Fibroblast of villous mesenchyme (primary cell): ENCODE results near the gene NR3C2. TPM values are rescaled to one million over a fixed set of nuclear protein-coding genes. Genes with fewer than 3 reads are reported as not detected.

Experiments used
- DNase-seq: peaks from one replicate; pipeline ENCODE4 v3.0.0-alpha.2; 2010; ENCODE audit warnings: low read depth
- H3K4me3 ChIP-seq: 2 replicates; pipeline ENCODE4 v1.5.1; 2011; ENCODE audit warnings: low read depth, mild to moderate bottlenecking, low read length
- total RNA-seq: library from RNA; depleted of rRNA; stranded (reverse); fragments of >200 nt; gene quantifications from 2 replicates; pipeline ENCODE4 v1.2.3, GENCODE V29; 2012
- TF ChIP-seq, protein P1 (sequence below): IDR thresholded peaks from 2 replicates; pipeline ENCODE4 v1.5.1; 2012; ENCODE audit warnings: low read depth, mild to moderate bottlenecking, low read length; ENCODE audit not compliant: insufficient read depth

NR3C2 gene
- total RNA-seq, 1 donor, result under 0.01 TPM

DNA sequence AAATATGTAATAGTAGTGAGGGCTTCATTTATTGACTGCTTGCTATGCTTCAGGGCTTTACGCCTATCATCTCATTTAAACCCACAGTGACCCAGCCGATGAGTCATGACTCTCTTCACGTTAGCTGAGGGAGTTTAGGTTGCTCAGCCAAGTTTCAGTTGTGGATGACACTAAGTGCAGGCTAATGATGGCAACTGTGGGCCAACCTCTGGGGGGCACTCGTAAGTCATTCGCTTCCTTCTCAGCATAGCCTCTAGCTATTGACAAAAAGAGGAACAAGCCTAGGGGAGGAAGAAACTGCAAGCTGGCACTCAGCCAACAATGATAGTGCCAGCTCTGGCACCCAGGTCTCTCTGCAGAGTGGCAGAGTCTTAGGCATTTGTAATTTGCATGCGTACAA lies 385.3 kb downstream of the NR3C2 start:
- TF ChIP-seq, protein P1, sequence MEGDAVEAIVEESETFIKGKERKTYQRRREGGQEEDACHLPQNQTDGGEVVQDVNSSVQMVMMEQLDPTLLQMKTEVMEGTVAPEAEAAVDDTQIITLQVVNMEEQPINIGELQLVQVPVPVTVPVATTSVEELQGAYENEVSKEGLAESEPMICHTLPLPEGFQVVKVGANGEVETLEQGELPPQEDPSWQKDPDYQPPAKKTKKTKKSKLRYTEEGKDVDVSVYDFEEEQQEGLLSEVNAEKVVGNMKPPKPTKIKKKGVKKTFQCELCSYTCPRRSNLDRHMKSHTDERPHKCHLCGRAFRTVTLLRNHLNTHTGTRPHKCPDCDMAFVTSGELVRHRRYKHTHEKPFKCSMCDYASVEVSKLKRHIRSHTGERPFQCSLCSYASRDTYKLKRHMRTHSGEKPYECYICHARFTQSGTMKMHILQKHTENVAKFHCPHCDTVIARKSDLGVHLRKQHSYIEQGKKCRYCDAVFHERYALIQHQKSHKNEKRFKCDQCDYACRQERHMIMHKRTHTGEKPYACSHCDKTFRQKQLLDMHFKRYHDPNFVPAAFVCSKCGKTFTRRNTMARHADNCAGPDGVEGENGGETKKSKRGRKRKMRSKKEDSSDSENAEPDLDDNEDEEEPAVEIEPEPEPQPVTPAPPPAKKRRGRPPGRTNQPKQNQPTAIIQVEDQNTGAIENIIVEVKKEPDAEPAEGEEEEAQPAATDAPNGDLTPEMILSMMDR, result no peak
- peak; percentile 60 for DNase-seq
- no peak overlapping the region for H3K4me3 ChIP-seq

DNA sequence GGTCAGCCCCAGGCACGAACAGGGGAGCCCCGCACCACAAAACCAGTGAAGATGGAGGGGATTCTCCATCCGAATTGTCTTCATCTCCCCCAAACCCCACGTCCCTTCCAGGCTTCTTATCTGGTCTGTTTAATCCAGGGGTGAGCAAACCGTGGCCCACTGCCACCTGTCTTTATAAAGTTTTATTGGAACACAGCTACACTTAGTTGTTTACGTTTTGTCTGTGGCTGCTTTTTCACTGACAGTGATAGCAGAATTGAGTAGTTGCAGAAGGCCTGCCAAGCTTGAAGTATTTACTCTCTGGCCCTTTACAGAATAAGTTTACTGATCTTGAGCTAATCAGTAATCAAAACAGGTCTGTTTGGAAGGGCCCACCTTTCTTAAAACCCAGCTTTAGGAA lies 386.4 kb downstream of the NR3C2 start:
- TF ChIP-seq, protein P1, result no peak
- no peak overlapping the region for H3K4me3 ChIP-seq
- DNase-seq, result no peak

DNA sequence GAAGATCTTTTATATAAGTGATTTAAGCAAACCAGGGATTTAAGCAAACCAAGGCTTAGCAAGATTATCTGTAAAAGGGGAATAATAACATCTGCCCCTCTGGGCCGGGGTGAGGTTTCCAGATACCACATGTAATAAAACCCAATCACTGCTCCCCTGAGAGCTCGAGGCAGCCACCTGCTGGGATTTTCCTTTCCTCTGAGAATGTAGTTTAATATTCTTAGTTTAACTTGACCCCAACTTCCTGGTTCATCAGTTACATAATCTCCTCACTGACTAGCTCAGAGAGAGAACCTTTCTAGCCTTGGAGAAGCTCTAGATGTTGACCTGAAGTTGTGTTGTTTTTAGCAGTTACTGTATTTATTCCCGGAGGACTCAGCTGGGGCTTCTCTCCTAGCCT lies 387.9 kb downstream of the NR3C2 start:
- TF ChIP-seq, protein P1, result no peak
- H3K4me3 ChIP-seq, result no peak overlapping the region
- DNase-seq, result peak; percentile 51

DNA sequence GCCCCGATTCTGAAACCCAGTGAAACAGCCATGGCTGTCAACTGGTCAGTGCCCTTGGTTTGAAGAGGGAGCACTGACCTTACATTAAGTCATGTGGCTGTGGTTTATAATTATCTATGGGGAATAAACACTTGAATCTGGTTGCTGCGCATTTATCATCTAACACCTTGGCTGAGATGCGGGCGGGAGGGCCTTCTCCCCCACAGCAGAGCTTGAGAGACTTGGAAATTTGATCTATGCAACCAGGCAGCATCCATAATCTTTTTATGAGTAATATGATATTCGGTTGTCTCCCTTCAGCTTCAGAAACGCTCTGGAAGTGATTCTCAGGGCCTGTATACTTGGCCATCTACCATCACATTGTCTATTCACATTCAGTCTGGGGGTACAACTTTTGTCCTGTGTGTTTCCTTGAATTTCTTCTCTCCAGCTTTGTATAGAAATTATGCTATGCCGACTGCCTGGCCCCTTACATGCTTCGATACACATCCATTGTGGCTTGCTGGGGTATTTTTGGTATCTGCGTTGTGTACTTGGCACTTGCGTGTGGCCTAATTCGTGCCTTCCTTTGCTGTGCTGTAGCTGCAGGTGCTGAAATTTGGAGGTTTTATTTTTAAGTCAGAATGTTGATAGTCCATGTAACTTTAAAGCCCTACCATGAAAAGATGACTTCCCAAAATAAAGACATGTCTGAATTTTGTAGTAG lies 388.8 kb downstream of the NR3C2 start:
- no peak overlapping the region for H3K4me3 ChIP-seq
- peak; percentile 60 for DNase-seq
- TF ChIP-seq, protein P1, result no peak

DNA sequence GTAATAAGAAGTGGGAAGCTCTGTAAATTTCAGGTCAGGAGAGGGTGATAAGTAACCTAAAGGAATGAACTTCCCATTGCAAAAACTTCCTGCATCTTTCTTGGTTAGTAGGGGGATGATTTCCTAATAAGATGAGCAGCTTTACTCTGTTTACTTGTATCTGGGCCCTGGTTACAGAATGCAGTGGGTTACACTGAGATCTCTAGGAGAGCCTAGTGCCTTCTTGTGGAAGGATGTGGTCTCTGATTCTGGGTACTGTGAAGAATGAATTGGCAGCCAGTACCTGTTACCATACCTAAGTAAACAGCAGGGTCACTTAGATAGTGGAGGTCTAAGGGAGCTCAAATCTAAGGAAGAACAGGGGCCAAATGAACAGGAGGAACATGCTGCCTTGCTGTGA lies 389.8 kb downstream of the NR3C2 start:
- H3K4me3 ChIP-seq, result no peak overlapping the region
- TF ChIP-seq, protein P1, result no peak
- peak; percentile 52 for DNase-seq

DNA sequence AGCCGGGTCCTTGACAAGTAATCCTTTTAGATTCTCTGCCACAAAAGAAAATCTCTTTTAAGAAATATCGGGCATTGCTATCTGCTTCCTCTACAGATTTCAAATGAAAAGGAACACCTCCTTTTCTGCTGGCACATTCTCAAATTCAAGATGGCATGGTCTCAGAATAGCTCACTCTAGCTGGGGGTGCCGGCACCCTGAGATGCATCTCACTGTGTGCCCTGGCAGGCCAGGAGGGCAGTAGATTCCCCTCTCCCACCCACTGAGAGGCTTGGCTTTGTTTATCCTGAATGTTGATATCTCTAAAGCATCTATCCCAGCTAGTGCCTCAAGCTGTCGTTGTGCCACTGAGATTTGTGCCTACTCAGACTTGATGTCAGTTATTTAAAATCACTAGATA lies 390.8 kb downstream of the NR3C2 start:
- no peak overlapping the region for H3K4me3 ChIP-seq
- TF ChIP-seq, protein P1, result no peak
- no peak for DNase-seq

DNA sequence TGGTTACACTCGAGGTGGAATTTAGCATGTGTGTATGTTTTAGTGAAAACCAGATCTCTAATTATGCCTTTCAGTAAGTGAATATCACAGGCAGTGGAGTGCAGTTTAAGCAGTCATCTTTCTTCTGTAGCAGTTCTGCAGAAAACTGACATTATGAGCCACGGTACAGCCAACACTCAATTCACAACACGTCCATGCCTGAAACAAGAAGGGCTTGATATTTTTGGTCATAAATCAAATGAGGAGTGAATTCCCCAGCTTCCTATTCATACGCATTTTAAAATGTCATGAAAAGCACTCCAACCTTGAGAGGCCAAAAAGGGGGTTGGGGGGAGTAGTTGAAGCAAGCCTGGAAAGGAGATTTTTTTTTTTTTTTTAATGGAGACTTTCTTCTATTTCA lies 393.6 kb downstream of the NR3C2 start:
- TF ChIP-seq, protein P1, result no peak
- no peak overlapping the region for H3K4me3 ChIP-seq
- no peak for DNase-seq
